ENCODE data around the gene DDX6. TPM values are rescaled to one million over a fixed set of nuclear protein-coding genes. Genes with fewer than 3 reads are reported as not detected.
"Not testable (repeated sequence)": the region's sequence is repeated elsewhere in the genome, so short reads cannot be mapped to it uniquely, and the experiment has no call there.

The DDX6 gene
- polyA plus RNA-seq, 1 of the 3 experiments (the other 2 are of a cell fraction), result 7.9 TPM

- peaks cover 0 to 8% of the 10 kb centered on the region in 2 experiments; a peak in 1 of 4 replicates for H3K4me1 ChIP-seq (ENCODE audit: control insufficient read depth in 1 of 2, insufficient read depth in 2 of 2, low read depth in 1 of 2, low read length in 1 of 2)
- TF ChIP-seq POLR2AphosphoS5 (IDR thresholded peaks at IDR 0.05; ENCODE audit: low read depth, low read length) (no peak), ELF1 (IDR thresholded peaks at IDR 0.05) (no peak), CHD2 (IDR thresholded peaks at IDR 0.05; ENCODE audit: low read length, partially characterized antibody) (no peak), EP300 (IDR thresholded peaks at IDR 0.05; ENCODE audit: borderline replicate concordance in 1 of 2, low read depth in 1 of 2, low read length in 1 of 2) (no peak), SIN3A (IDR thresholded peaks at IDR 0.05; ENCODE audit: borderline replicate concordance, low read depth, low read length) (no peak), TCF12 (IDR thresholded peaks at IDR 0.05) (no peak), YY1 (IDR thresholded peaks at IDR 0.05; ENCODE audit: low read depth) (no peak), USF1 (IDR thresholded peaks at IDR 0.05; ENCODE audit: borderline replicate concordance, low read depth) (no peak), MXI1 (IDR thresholded peaks at IDR 0.05; ENCODE audit: low read depth, low read length) (no peak), IRF3 (IDR thresholded peaks at IDR 0.05; ENCODE audit: low read depth, low read length) (no peak), MAX (IDR thresholded peaks at IDR 0.05; ENCODE audit: low read depth) (no peak), RAD21 (IDR thresholded peaks at IDR 0.05; ENCODE audit: low read length) (no peak)
- TF ChIP-seq, protein P1, sequence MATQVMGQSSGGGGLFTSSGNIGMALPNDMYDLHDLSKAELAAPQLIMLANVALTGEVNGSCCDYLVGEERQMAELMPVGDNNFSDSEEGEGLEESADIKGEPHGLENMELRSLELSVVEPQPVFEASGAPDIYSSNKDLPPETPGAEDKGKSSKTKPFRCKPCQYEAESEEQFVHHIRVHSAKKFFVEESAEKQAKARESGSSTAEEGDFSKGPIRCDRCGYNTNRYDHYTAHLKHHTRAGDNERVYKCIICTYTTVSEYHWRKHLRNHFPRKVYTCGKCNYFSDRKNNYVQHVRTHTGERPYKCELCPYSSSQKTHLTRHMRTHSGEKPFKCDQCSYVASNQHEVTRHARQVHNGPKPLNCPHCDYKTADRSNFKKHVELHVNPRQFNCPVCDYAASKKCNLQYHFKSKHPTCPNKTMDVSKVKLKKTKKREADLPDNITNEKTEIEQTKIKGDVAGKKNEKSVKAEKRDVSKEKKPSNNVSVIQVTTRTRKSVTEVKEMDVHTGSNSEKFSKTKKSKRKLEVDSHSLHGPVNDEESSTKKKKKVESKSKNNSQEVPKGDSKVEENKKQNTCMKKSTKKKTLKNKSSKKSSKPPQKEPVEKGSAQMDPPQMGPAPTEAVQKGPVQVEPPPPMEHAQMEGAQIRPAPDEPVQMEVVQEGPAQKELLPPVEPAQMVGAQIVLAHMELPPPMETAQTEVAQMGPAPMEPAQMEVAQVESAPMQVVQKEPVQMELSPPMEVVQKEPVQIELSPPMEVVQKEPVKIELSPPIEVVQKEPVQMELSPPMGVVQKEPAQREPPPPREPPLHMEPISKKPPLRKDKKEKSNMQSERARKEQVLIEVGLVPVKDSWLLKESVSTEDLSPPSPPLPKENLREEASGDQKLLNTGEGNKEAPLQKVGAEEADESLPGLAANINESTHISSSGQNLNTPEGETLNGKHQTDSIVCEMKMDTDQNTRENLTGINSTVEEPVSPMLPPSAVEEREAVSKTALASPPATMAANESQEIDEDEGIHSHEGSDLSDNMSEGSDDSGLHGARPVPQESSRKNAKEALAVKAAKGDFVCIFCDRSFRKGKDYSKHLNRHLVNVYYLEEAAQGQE (IDR thresholded peaks at IDR 0.05; ENCODE audit: low read depth, low read length), result no peak
- peak overlapping the region in 1 of 2 experiments; percentile 31; a peak in 1 of 4 replicates for H3K27ac ChIP-seq (ENCODE audit: low read depth in 2 of 2, low read length in 1 of 2)
- 74% methylated on average over 14 of the region's 14 CpGs for WGBS (ENCODE audit: low lambda C conversion rate)
- H3K9me3 ChIP-seq, result no peaks in the 10 kb centered on the region
- H3K36me3 ChIP-seq (replicated peaks in 1 of 2; ENCODE audit: control insufficient read depth in 1 of 2, insufficient read depth in 2 of 2, low read length in 1 of 2), result no peaks in the 10 kb centered on the region
- H3K4me3 ChIP-seq (ENCODE audit: low read depth in 2 of 2, low read length in 1 of 2), result no peak overlapping the region
- H3K27me3 ChIP-seq (ENCODE audit: insufficient read depth), result no peaks in the 10 kb centered on the region
- no peaks in the 10 kb centered on the region for H3K79me2 ChIP-seq (ENCODE audit: insufficient read depth)
- H3F3A ChIP-seq (replicated peaks; ENCODE audit: insufficient read depth), result no peaks in the 10 kb centered on the region
- no peak overlapping the region for H3K4me2 ChIP-seq
- no peaks in the 10 kb centered on the region for H4K20me1 ChIP-seq (ENCODE audit: insufficient read depth)
- 0 out of 2 replicates have a peak overlapping the region, but pooled peaks have one; percentile 25 for H2AFZ ChIP-seq (ENCODE audit: low read depth)
- peak; percentile 31 for DNase-seq
- ChIA-PET POLR2A (no interaction called here), CTCF (interaction anchor here (1.0 to 1.4 kb wide), 2 partner anchors 18 to 108 kb away, joined by 3 read pairs; no protein-coding TSS in a partner anchor)
- H3K9me2 ChIP-seq, result no peaks in the 10 kb centered on the region
- no peak overlapping the region for H3K9ac ChIP-seq
Measured at GRCh38 chr11:118820412-118821357, 29.7 kb upstream of the DDX6 start.

GRCh38 chr11:118820025-118820379 lies 29.0 kb upstream of the DDX6 start:
- H3K4me1 ChIP-seq (ENCODE audit: control insufficient read depth in 1 of 2, insufficient read depth in 2 of 2, low read depth in 1 of 2, low read length in 1 of 2); POLR2A ChIA-PET; H4K20me1 ChIP-seq (ENCODE audit: insufficient read depth); H3K9me3 ChIP-seq; H3K27ac ChIP-seq (ENCODE audit: low read depth in 2 of 2, low read length in 1 of 2); H3K79me2 ChIP-seq (ENCODE audit: insufficient read depth); H3K27me3 ChIP-seq (ENCODE audit: insufficient read depth); H3K9ac ChIP-seq; DNase-seq; H3K4me3 ChIP-seq (ENCODE audit: low read depth in 2 of 2, low read length in 1 of 2); H3K9me2 ChIP-seq; H2AFZ ChIP-seq (ENCODE audit: low read depth); H3K4me2 ChIP-seq; H3K36me3 ChIP-seq (replicated peaks in 1 of 2; ENCODE audit: control insufficient read depth in 1 of 2, insufficient read depth in 2 of 2, low read length in 1 of 2); H3F3A ChIP-seq (replicated peaks; ENCODE audit: insufficient read depth): not testable (repeated sequence)
- WGBS (ENCODE audit: low lambda C conversion rate), result 97% methylated on average over 7 of the region's 7 CpGs
- CTCF ChIA-PET, result interaction anchor here (1.0 to 1.4 kb wide), 2 partner anchors 17 to 109 kb away, joined by 3 read pairs; no protein-coding TSS in a partner anchor
